ENCODE results near the gene SLC17A1. TPM values are rescaled to one million over a fixed set of nuclear protein-coding genes. Genes with fewer than 3 reads are reported as not detected.

SLC17A1 gene
- total RNA-seq, 1 experiment from 2014 or later: not detected

DNA sequence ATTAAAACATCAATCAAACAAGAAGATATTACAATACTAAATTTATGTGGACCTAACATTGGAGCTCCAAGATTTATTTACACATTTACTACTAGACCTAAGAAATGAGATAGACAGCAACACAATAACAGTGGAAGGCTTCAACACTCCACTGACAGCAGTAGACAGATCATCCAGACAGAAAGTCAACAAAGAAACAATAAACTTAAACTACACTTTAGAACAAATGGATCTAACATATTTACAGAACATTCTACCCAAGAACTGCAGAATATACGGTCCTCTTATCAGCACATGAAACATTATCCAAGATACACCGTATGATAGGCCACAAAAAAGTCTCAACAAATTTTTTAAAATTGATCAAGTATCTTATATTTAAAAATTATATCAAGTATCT lies 27.0 kb downstream of the SLC17A1 start:
- Mint-ChIP-seq H3K27ac (no peak overlapping the region), H3K4me1 (peaks cover 6% of the 10 kb centered on the region), H3K4me3 (no peak overlapping the region), H3K36me3 (no peaks in the 10 kb centered on the region), H3K27me3 (ENCODE audit: low read depth) (no peaks in the 10 kb centered on the region), H3K9me3 (no peaks in the 10 kb centered on the region)
- no peak for ATAC-seq
- CTCF ChIA-PET: interaction anchor here (0.7 kb wide), 1 partner anchor 16 kb away, joined by 3 read pairs; no protein-coding TSS in a partner anchor
- POLR2A ChIA-PET: no interaction called here
- no peak for DNase-seq (ENCODE audit: low spot score)
- TF ChIP-seq, protein P1, sequence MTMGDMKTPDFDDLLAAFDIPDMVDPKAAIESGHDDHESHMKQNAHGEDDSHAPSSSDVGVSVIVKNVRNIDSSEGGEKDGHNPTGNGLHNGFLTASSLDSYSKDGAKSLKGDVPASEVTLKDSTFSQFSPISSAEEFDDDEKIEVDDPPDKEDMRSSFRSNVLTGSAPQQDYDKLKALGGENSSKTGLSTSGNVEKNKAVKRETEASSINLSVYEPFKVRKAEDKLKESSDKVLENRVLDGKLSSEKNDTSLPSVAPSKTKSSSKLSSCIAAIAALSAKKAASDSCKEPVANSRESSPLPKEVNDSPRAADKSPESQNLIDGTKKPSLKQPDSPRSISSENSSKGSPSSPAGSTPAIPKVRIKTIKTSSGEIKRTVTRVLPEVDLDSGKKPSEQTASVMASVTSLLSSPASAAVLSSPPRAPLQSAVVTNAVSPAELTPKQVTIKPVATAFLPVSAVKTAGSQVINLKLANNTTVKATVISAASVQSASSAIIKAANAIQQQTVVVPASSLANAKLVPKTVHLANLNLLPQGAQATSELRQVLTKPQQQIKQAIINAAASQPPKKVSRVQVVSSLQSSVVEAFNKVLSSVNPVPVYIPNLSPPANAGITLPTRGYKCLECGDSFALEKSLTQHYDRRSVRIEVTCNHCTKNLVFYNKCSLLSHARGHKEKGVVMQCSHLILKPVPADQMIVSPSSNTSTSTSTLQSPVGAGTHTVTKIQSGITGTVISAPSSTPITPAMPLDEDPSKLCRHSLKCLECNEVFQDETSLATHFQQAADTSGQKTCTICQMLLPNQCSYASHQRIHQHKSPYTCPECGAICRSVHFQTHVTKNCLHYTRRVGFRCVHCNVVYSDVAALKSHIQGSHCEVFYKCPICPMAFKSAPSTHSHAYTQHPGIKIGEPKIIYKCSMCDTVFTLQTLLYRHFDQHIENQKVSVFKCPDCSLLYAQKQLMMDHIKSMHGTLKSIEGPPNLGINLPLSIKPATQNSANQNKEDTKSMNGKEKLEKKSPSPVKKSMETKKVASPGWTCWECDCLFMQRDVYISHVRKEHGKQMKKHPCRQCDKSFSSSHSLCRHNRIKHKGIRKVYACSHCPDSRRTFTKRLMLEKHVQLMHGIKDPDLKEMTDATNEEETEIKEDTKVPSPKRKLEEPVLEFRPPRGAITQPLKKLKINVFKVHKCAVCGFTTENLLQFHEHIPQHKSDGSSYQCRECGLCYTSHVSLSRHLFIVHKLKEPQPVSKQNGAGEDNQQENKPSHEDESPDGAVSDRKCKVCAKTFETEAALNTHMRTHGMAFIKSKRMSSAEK (CRISPR knock-in tag; IDR thresholded peaks at IDR 0.05; ENCODE audit: borderline replicate concordance): no peak
- TF ChIP-seq, protein P2, sequence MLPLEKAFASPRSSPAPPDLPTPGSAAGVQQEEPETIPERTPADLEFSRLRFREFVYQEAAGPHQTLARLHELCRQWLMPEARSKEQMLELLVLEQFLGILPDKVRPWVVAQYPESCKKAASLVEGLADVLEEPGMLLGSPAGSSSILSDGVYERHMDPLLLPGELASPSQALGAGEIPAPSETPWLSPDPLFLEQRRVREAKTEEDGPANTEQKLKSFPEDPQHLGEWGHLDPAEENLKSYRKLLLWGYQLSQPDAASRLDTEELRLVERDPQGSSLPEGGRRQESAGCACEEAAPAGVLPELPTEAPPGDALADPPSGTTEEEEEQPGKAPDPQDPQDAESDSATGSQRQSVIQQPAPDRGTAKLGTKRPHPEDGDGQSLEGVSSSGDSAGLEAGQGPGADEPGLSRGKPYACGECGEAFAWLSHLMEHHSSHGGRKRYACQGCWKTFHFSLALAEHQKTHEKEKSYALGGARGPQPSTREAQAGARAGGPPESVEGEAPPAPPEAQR (CRISPR knock-in tag; IDR thresholded peaks at IDR 0.05): no peak
- TF ChIP-seq, protein P3, sequence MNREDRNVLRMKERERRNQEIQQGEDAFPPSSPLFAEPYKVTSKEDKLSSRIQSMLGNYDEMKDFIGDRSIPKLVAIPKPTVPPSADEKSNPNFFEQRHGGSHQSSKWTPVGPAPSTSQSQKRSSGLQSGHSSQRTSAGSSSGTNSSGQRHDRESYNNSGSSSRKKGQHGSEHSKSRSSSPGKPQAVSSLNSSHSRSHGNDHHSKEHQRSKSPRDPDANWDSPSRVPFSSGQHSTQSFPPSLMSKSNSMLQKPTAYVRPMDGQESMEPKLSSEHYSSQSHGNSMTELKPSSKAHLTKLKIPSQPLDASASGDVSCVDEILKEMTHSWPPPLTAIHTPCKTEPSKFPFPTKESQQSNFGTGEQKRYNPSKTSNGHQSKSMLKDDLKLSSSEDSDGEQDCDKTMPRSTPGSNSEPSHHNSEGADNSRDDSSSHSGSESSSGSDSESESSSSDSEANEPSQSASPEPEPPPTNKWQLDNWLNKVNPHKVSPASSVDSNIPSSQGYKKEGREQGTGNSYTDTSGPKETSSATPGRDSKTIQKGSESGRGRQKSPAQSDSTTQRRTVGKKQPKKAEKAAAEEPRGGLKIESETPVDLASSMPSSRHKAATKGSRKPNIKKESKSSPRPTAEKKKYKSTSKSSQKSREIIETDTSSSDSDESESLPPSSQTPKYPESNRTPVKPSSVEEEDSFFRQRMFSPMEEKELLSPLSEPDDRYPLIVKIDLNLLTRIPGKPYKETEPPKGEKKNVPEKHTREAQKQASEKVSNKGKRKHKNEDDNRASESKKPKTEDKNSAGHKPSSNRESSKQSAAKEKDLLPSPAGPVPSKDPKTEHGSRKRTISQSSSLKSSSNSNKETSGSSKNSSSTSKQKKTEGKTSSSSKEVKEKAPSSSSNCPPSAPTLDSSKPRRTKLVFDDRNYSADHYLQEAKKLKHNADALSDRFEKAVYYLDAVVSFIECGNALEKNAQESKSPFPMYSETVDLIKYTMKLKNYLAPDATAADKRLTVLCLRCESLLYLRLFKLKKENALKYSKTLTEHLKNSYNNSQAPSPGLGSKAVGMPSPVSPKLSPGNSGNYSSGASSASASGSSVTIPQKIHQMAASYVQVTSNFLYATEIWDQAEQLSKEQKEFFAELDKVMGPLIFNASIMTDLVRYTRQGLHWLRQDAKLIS (CRISPR knock-in tag; IDR thresholded peaks at IDR 0.05; ENCODE audit: borderline replicate concordance): no peak
- TF ChIP-seq SMAD3 (CRISPR knock-in tag; IDR thresholded peaks at IDR 0.05; ENCODE audit: borderline replicate concordance) (no peak), CREM (CRISPR knock-in tag; IDR thresholded peaks at IDR 0.05) (no peak), ZNF416 (CRISPR knock-in tag; IDR thresholded peaks at IDR 0.05) (no peak), TEAD1 (CRISPR knock-in tag; IDR thresholded peaks at IDR 0.05) (no peak), GRHL2 (CRISPR knock-in tag; IDR thresholded peaks at IDR 0.05; ENCODE audit: insufficient replicate concordance, severe bottlenecking) (no peak), ZNF121 (CRISPR knock-in tag; IDR thresholded peaks at IDR 0.05) (no peak), FOXJ3 (CRISPR knock-in tag; IDR thresholded peaks at IDR 0.05; ENCODE audit: borderline replicate concordance) (no peak), ZBTB21 (CRISPR knock-in tag; IDR thresholded peaks at IDR 0.05; ENCODE audit: borderline replicate concordance) (no peak), RELA (CRISPR knock-in tag; IDR thresholded peaks at IDR 0.05; ENCODE audit: borderline replicate concordance) (no peak), ETV6 (CRISPR knock-in tag; IDR thresholded peaks at IDR 0.05) (no peak)
- TF ChIP-seq, protein P4, sequence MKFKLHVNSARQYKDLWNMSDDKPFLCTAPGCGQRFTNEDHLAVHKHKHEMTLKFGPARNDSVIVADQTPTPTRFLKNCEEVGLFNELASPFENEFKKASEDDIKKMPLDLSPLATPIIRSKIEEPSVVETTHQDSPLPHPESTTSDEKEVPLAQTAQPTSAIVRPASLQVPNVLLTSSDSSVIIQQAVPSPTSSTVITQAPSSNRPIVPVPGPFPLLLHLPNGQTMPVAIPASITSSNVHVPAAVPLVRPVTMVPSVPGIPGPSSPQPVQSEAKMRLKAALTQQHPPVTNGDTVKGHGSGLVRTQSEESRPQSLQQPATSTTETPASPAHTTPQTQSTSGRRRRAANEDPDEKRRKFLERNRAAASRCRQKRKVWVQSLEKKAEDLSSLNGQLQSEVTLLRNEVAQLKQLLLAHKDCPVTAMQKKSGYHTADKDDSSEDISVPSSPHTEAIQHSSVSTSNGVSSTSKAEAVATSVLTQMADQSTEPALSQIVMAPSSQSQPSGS (CRISPR knock-in tag; IDR thresholded peaks at IDR 0.05; ENCODE audit: borderline replicate concordance, low read depth): no peak
- TF ChIP-seq, protein P5, sequence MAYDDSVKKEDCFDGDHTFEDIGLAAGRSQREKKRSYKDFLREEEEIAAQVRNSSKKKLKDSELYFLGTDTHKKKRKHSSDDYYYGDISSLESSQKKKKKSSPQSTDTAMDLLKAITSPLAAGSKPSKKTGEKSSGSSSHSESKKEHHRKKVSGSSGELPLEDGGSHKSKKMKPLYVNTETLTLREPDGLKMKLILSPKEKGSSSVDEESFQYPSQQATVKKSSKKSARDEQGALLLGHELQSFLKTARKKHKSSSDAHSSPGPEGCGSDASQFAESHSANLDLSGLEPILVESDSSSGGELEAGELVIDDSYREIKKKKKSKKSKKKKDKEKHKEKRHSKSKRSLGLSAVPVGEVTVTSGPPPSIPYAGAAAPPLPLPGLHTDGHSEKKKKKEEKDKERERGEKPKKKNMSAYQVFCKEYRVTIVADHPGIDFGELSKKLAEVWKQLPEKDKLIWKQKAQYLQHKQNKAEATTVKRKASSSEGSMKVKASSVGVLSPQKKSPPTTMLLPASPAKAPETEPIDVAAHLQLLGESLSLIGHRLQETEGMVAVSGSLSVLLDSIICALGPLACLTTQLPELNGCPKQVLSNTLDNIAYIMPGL (CRISPR knock-in tag; IDR thresholded peaks at IDR 0.05): no peak
- TF ChIP-seq, protein P6, sequence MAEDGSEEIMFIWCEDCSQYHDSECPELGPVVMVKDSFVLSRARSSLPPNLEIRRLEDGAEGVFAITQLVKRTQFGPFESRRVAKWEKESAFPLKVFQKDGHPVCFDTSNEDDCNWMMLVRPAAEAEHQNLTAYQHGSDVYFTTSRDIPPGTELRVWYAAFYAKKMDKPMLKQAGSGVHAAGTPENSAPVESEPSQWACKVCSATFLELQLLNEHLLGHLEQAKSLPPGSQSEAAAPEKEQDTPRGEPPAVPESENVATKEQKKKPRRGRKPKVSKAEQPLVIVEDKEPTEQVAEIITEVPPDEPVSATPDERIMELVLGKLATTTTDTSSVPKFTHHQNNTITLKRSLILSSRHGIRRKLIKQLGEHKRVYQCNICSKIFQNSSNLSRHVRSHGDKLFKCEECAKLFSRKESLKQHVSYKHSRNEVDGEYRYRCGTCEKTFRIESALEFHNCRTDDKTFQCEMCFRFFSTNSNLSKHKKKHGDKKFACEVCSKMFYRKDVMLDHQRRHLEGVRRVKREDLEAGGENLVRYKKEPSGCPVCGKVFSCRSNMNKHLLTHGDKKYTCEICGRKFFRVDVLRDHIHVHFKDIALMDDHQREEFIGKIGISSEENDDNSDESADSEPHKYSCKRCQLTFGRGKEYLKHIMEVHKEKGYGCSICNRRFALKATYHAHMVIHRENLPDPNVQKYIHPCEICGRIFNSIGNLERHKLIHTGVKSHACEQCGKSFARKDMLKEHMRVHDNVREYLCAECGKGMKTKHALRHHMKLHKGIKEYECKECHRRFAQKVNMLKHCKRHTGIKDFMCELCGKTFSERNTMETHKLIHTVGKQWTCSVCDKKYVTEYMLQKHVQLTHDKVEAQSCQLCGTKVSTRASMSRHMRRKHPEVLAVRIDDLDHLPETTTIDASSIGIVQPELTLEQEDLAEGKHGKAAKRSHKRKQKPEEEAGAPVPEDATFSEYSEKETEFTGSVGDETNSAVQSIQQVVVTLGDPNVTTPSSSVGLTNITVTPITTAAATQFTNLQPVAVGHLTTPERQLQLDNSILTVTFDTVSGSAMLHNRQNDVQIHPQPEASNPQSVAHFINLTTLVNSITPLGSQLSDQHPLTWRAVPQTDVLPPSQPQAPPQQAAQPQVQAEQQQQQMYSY (CRISPR knock-in tag; IDR thresholded peaks at IDR 0.05): no peak
- TF ChIP-seq, protein P7, sequence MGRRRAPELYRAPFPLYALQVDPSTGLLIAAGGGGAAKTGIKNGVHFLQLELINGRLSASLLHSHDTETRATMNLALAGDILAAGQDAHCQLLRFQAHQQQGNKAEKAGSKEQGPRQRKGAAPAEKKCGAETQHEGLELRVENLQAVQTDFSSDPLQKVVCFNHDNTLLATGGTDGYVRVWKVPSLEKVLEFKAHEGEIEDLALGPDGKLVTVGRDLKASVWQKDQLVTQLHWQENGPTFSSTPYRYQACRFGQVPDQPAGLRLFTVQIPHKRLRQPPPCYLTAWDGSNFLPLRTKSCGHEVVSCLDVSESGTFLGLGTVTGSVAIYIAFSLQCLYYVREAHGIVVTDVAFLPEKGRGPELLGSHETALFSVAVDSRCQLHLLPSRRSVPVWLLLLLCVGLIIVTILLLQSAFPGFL (CRISPR knock-in tag; IDR thresholded peaks at IDR 0.05; ENCODE audit: borderline replicate concordance): no peak
- TF ChIP-seq, protein P8, sequence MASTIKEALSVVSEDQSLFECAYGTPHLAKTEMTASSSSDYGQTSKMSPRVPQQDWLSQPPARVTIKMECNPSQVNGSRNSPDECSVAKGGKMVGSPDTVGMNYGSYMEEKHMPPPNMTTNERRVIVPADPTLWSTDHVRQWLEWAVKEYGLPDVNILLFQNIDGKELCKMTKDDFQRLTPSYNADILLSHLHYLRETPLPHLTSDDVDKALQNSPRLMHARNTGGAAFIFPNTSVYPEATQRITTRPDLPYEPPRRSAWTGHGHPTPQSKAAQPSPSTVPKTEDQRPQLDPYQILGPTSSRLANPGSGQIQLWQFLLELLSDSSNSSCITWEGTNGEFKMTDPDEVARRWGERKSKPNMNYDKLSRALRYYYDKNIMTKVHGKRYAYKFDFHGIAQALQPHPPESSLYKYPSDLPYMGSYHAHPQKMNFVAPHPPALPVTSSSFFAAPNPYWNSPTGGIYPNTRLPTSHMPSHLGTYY (CRISPR knock-in tag; IDR thresholded peaks at IDR 0.05): no peak
